GM13976 (cell line): ENCODE data around the gene MYT1.

Experiments
- DNase-seq: peaks from one replicate; pipeline ENCODE4 v3.0.0; 2012; ENCODE audit warnings: low spot score
- CTCF ChIP-seq: IDR thresholded peaks from 2 replicates; pipeline ENCODE4 v1.5.1; 2012; ENCODE audit warnings: borderline replicate concordance, mild to moderate bottlenecking; ENCODE audit not compliant: insufficient read depth; ENCODE audit errors: extremely low read depth, missing control alignments, control extremely low read depth
- in situ Hi-C: fragments of 300-500 bp; cut with MboI; formaldehyde crosslinking; loops from one replicate; pipeline ENCODE4 v1.12.0; 2022; ENCODE audit warnings: low sequenced_read_pairs, mixed read lengths, inconsistent platforms; ENCODE audit not compliant: unreplicated experiment

MYT1 gene

GRCh38 chr20:64220420-64220819, 56.2 kb downstream of the MYT1 start:
- no peak for TF ChIP-seq CTCF
- no peak for DNase-seq
- in situ Hi-C loops, result no loop called here

- TF ChIP-seq CTCF, result no peak
- in situ Hi-C loops, result no loop called here
- DNase-seq, result no peak
Observed at GRCh38 chr20:64220891-64221527, 56.8 kb downstream of the MYT1 start.

- TF ChIP-seq CTCF, result no peak
- DNase-seq, result no peak
- in situ Hi-C loops, result no loop called here
Observed at GRCh38 chr20:64222291-64222735, 58.1 kb downstream of the MYT1 start.

GRCh38 chr20:64222851-64223525, 58.7 kb downstream of the MYT1 start:
- in situ Hi-C loops, result no loop called here
- no peak for TF ChIP-seq CTCF
- no peak for DNase-seq

- no peak for DNase-seq
- in situ Hi-C loops, result no loop called here
- no peak for TF ChIP-seq CTCF
Observed at GRCh38 chr20:64223526-64224067, 59.3 kb downstream of the MYT1 start.

- DNase-seq, result no peak
- no peak for TF ChIP-seq CTCF
- in situ Hi-C loops, result no loop called here
Observed at GRCh38 chr20:64224351-64225170, 60.3 kb downstream of the MYT1 start.
